Naive B cell (primary cell): ENCODE results near the gene COMTD1. TPM values are rescaled to one million over a fixed set of nuclear protein-coding genes. Genes with fewer than 3 reads are reported as not detected.
A peak's percentile ranks its signal among the peaks of the same experiment; 100 is the strongest.

ENCODE experiments used
- ATAC-seq, 2 donors: fragments of 150-1000 bp; cut with Tn5 transposase; 2 replicates each; pipeline ENCODE4 v1.10.0; 2021; ENCODE audit warnings: low read depth in 2 of 2, mild to moderate bottlenecking in 2 of 2, moderate library complexity in 2 of 2
- DNase-seq: peaks from one replicate; pipeline ENCODE4 v3.0.0; 2022
- H3K27ac Mint-ChIP-seq, 6 donors: one replicate each; pipeline ENCODE4 v1.8.0; 2020 to 2022; ENCODE audit warnings: mild to moderate bottlenecking in 6 of 6, mixed read lengths in 6 of 6, moderate library complexity in 5 of 6, inconsistent platforms in 2 of 6
- H3K27me3 Mint-ChIP-seq, 3 donors: one replicate each; pipeline ENCODE4 v1.8.0; 2021 to 2022; ENCODE audit warnings: mixed read lengths in 3 of 3, mild to moderate bottlenecking in 1 of 3
- H3K36me3 Mint-ChIP-seq, 2 donors: one replicate each; pipeline ENCODE4 v1.8.0; 2020 to 2022; ENCODE audit warnings: mixed read lengths in 2 of 2, inconsistent platforms in 1 of 2, mild to moderate bottlenecking in 1 of 2
- H3K4me1 Mint-ChIP-seq, 3 donors: one replicate each; pipeline ENCODE4 v1.8.0; 2020 to 2022; ENCODE audit warnings: mixed read lengths in 3 of 3, inconsistent platforms in 1 of 3, mild to moderate bottlenecking in 1 of 3, moderate library complexity in 1 of 3
- H3K4me3 Mint-ChIP-seq, 8 donors: one replicate each; pipeline ENCODE4 v1.8.0; 2020 to 2022; ENCODE audit warnings: mild to moderate bottlenecking in 8 of 8, mixed read lengths in 8 of 8, moderate library complexity in 8 of 8, inconsistent platforms in 2 of 8
- H3K9me3 Mint-ChIP-seq, 7 donors: one replicate each; pipeline ENCODE4 v1.8.0; 2020 to 2022; ENCODE audit warnings: mixed read lengths in 7 of 7, mild to moderate bottlenecking in 5 of 7, inconsistent platforms in 2 of 7, moderate library complexity in 1 of 7
- polyA plus RNA-seq, 6 donors: library from polyadenylated mRNA; unstranded; fragments of 300-500 nt; fragmentation: Illumina TruSeq; gene quantifications; one replicate each; pipeline ENCODE4 v1.2.3, GENCODE V29; 2021; ENCODE audit warnings: low read depth in 6 of 6

The COMTD1 gene
- 1 to 10 TPM; 3.1 to 7.0 (median 6.0) TPM for polyA plus RNA-seq

DNA sequence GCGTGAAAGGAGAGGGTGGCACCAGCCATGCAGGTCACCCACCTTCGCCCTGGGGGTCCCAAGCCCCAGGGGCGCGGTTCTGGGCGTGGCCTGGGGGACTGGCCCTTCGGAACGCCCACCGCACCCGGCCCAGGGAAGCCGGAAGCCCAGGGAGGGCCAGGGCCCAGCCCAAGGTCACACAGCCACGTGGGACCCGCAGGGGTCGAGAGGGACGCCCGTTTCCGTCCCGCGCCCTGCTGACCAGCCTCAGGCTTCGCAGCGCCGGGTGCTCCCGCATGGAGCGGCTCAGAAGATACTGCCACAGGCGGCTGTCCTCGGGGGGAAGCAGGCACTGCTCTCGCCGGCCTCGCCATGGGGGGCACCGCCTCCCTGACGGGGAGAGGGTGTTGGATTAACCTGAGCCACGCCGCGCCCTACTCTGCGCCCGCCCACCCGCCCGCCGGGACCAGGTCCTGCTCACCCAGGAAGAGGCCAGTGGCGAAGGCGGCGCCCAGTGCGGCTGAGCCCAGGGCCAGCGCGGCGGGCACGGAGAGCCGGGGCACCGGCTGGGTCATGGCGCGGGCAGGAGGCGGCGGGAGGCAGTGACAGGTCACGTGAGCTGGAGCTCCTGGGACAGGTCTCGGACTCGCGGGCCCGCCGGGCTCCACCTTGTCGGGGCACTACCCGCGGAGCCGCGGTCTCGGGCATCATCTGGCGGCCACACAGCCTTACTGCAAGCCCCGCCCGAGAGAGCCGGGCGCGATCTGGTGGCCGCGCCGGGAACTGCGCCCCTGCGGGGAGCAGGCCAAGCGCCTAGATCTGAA, at the start of gene COMTD1:
TSS of gene COMTD1 (minus strand) at position 583 of the 803 bp plus-strand sequence. CDS start at position 554, 29 bp downstream.
- peak; percentile 90 for DNase-seq
- ATAC-seq: peak; percentile 65 to 66
- Mint-ChIP-seq H3K36me3 (peaks cover 0 to 8% of the 10 kb centered on the region in 2 donors), H3K9me3 (no peaks in the 10 kb centered on the region), H3K4me3 (peak within 1 kb of the TSS; percentile 80 to 92 (median 84)), H3K27me3 (no peaks in the 10 kb centered on the region), H3K27ac (peak within 1 kb of the TSS in 4 of 6 donors; percentile 69 to 85 (median 82)), H3K4me1 (peaks cover 13 to 21% (median 15%) of the 10 kb centered on the region in 3 donors)

DNA sequence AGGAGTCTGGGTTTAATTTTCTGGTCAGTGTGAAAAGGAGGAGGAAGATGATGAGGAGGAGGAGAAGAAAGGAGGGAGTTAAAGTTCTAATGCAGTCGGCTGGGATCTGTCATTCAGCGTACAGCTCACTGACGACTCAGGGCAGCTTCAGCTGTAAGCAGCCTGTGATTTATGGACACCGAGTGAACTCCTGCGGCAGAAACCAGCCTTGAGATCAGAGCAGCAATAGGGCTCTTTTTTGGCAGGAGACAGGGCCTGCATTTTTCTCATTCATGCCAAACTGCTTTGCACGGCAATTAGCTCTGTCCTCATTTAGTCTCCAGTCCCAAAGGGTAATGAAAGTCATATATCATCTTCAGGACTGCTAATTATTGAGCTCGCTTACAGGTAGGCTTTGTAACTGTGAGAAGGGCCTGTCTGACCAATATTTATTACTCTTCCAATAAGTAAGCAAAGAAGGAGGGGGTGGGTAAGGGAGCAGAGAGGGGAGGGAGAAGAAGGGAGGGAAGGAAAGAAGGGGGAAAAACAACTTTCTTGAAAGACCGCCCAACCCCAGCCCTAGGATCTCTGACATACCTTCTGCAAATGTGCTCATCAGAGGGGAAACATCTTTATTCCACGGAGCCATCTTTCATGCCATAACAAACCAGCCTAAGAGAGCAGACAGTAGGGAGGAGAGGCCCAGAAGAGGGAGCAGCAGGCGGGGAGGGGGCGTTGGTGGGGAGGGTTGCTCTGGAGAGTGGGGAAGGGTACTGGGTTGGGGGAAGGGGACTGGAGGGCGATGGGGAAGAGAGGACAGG, 48.1 kb upstream of the COMTD1 start:
- Mint-ChIP-seq H3K27ac (no peak overlapping the region), H3K36me3 (no peaks in the 10 kb centered on the region), H3K4me3 (peak overlapping the region in 1 of 8 donors; percentile 56), H3K27me3 (peaks cover 45 to 76% (median 69%) of the 10 kb centered on the region in 3 donors), H3K4me1 (no peaks in the 10 kb centered on the region), H3K9me3 (peaks cover 0 to 3% (median 0%) of the 10 kb centered on the region in 7 donors)
- DNase-seq (no peak), ATAC-seq (no peak)

GRCh38 chr10:75283078-75283670, 47.4 kb upstream of the COMTD1 start:
- ATAC-seq (no peak), DNase-seq (no peak)
- Mint-ChIP-seq H3K9me3 (peaks cover 0 to 3% (median 0%) of the 10 kb centered on the region in 7 donors), H3K27me3 (peaks cover 45 to 75% (median 62%) of the 10 kb centered on the region in 3 donors), H3K4me3 (peak overlapping the region in 1 of 8 donors; percentile 56), H3K36me3 (no peaks in the 10 kb centered on the region), H3K4me1 (no peaks in the 10 kb centered on the region), H3K27ac (no peak overlapping the region)

- DNase-seq (no peak), ATAC-seq (no peak)
- H3K4me3 Mint-ChIP-seq: no peak overlapping the region
- peaks cover 37 to 63% (median 50%) of the 10 kb centered on the region in 3 donors for H3K27me3 Mint-ChIP-seq
- H3K36me3 Mint-ChIP-seq: no peaks in the 10 kb centered on the region
- H3K4me1 Mint-ChIP-seq: no peaks in the 10 kb centered on the region
- H3K27ac Mint-ChIP-seq: no peak overlapping the region
- peaks cover 0 to 3% (median 0%) of the 10 kb centered on the region in 7 donors for H3K9me3 Mint-ChIP-seq
These were observed 46.2 kb upstream of the COMTD1 start for GRCh38 chr10:75281974-75282373.

DNA sequence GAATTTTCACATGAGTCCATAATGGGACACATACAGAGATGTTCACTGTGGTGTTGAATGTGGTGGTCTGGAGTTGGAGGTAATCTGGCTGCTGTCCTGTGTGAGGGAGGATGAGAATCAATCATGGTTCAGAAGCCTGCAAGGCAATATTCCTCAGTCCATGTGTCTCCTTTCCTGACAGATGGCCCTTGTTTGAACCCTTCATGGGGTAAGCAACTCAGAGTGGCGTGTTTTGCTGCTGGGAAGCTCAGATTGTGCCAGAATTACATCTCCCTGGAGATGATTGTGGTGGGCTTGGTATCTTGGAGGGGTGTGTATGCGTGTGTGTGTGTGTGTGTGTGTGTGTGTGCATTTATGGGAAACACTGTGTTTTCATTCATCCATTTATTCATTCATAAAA, 44.5 kb upstream of the COMTD1 start:
- H3K4me3 Mint-ChIP-seq: no peak overlapping the region
- peaks cover 29 to 60% (median 48%) of the 10 kb centered on the region in 3 donors for H3K27me3 Mint-ChIP-seq
- ATAC-seq (no peak), DNase-seq (no peak)
- no peak overlapping the region for H3K27ac Mint-ChIP-seq
- H3K36me3 Mint-ChIP-seq: no peaks in the 10 kb centered on the region
- H3K9me3 Mint-ChIP-seq: peaks cover 0 to 3% (median 0%) of the 10 kb centered on the region in 7 donors
- peaks cover 0 to 9% (median 0%) of the 10 kb centered on the region in 3 donors for H3K4me1 Mint-ChIP-seq

DNA sequence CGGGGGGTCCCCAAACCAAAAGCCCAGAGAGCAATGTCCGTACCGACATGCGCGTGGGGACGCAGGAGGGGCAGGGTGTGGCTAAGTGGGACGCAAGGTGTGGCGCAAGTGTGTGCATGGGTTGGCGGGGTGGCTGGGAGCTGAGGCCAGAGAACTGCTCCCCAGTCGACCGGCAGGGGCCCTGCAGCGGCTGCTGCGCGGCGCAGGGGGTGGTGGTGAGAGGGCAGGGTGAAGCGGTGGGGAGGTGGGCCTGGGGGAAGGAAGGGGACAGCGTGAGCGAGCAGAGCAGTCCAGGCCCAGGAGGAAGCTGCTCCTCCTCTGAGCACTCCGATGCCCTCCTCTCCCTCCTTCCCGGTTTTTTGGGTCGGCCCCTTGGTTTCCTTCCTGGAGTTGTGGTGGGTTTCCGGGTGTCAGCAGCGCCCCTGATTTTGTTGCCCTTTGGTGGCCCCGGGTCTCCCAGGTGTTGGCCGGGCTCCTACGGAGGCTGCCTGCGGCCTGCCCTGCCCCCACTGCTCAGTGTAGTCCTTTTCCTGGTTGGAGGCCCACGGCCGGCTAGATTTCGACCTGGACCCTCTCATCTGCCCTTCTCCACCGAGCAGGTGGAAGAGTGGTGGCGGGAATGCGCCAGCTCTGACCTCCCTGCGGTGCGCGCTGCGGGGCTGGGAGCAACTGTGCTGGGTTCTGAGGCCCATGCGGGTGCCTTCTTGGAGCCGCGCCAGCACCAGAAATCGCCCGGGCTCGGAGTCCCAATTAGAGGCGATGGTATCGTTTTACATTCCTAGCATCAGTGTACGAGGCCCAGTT, 40.5 kb upstream of the COMTD1 start:
- ATAC-seq (no peak), DNase-seq (no peak)
- H3K4me3 Mint-ChIP-seq: no peak overlapping the region
- H3K27me3 Mint-ChIP-seq: peaks cover 21 to 46% (median 29%) of the 10 kb centered on the region in 3 donors
- peak overlapping the region in 1 of 6 donors; percentile 56 for H3K27ac Mint-ChIP-seq
- H3K36me3 Mint-ChIP-seq: no peaks in the 10 kb centered on the region
- no peaks in the 10 kb centered on the region for H3K9me3 Mint-ChIP-seq
- H3K4me1 Mint-ChIP-seq: peaks cover 0 to 10% (median 0%) of the 10 kb centered on the region in 3 donors

- Mint-ChIP-seq H3K27ac (no peak overlapping the region), H3K4me3 (no peak overlapping the region)
These were observed 37.1 kb upstream of the COMTD1 start for GRCh38 chr10:75272896-75273295.

DNA sequence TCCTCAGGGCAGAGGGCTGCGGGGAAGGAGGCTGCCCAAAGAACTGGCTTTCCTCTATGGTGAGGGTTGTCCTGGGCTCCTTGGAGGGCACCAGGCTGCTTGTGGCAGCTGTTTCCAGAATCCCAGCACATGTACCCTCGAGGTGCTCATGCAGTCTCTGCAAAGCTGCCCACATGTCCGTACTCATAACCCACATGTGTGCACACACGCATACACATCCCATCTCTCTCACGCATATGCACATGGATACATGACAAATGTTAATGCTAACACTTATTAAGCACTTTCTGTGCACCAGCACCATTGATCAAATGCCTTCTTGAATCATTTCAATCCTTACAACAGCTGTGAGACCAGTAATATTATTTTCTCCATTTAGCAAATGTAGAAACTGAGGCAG, 36.3 kb upstream of the COMTD1 start:
- Mint-ChIP-seq H3K27me3 (peaks cover 6 to 18% (median 11%) of the 10 kb centered on the region in 3 donors), H3K4me3 (no peak overlapping the region), H3K27ac (no peak overlapping the region), H3K36me3 (no peaks in the 10 kb centered on the region), H3K4me1 (peaks cover 0 to 10% (median 0%) of the 10 kb centered on the region in 3 donors), H3K9me3 (no peaks in the 10 kb centered on the region)
- DNase-seq: no peak
- no peak for ATAC-seq

More at GRCh38 chr10:75272896-75273295, 37.1 kb upstream of the COMTD1 start:
- no peak for ATAC-seq
- no peaks in the 10 kb centered on the region for H3K9me3 Mint-ChIP-seq
- peaks cover 6 to 18% (median 11%) of the 10 kb centered on the region in 3 donors for H3K27me3 Mint-ChIP-seq
- H3K36me3 Mint-ChIP-seq: no peaks in the 10 kb centered on the region
- no peak for DNase-seq
- H3K4me1 Mint-ChIP-seq: peaks cover 0 to 10% (median 0%) of the 10 kb centered on the region in 3 donors

DNA sequence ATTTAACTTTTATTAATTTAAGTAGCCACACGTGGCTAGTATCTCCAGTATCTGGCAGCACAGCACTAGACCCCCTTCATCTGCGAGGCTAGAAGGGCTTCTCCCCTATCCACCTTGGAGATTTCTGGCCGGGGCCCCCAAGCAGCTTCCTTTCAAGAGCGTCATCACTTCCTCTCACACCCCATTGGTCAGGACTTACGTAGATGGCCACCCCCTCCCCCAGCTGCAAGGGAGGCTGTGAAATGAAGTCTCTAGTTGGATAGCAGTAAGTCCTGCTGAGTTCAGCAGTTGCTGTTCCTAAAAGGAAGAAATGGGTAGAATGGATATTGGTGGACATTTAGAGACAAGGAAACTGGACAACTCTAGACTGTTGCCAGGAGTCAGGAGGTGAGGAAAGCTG, 33.8 kb upstream of the COMTD1 start:
- Mint-ChIP-seq H3K4me3 (no peak overlapping the region), H3K27ac (peak overlapping the region in 1 of 6 donors; percentile 20)
- no peak for ATAC-seq

GRCh38 chr10:75266945-75267344, 31.2 kb upstream of the COMTD1 start:
- no peaks in the 10 kb centered on the region for H3K36me3 Mint-ChIP-seq
- no peak overlapping the region for H3K4me3 Mint-ChIP-seq
- ATAC-seq (no peak), DNase-seq (no peak)
- H3K27ac Mint-ChIP-seq: no peak overlapping the region
- peaks cover 0 to 6% (median 5%) of the 10 kb centered on the region in 3 donors for H3K27me3 Mint-ChIP-seq
- H3K9me3 Mint-ChIP-seq: no peaks in the 10 kb centered on the region
- no peaks in the 10 kb centered on the region for H3K4me1 Mint-ChIP-seq

More for the DNA sequence above, 33.8 kb upstream of the COMTD1 start:
- Mint-ChIP-seq H3K9me3 (no peaks in the 10 kb centered on the region), H3K36me3 (no peaks in the 10 kb centered on the region), H3K27me3 (peaks cover 4 to 10% (median 7%) of the 10 kb centered on the region in 3 donors), H3K4me1 (no peaks in the 10 kb centered on the region)
- no peak for DNase-seq

- Mint-ChIP-seq H3K4me3 (no peak overlapping the region), H3K27ac (no peak overlapping the region), H3K4me1 (no peaks in the 10 kb centered on the region), H3K36me3 (no peaks in the 10 kb centered on the region), H3K9me3 (peaks cover 0 to 3% (median 0%) of the 10 kb centered on the region in 7 donors), H3K27me3 (peaks cover 0 to 6% (median 5%) of the 10 kb centered on the region in 3 donors)
- no peak for ATAC-seq
- no peak for DNase-seq
These were observed 30.1 kb upstream of the COMTD1 start for GRCh38 chr10:75265856-75266255.

DNA sequence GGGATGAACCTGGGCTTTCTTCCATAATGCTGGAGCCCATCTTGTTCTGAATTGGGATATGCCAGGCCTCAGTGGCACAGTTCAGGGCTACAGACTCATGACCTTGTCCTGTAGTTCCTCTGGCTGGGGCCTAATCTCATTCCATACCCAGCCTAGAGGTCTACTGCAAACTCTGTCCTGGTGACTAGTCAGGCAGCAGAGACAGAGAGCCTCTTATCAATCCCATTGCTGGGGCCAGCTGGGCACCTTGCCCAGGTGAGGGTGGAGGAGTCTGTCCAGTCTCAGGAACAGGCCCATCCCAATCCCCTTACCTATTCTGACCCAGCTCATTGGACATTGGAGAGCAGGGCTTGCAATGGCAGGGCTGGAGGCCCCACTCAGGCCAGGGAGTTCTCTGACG, 28.0 kb upstream of the COMTD1 start:
- H3K36me3 Mint-ChIP-seq: no peaks in the 10 kb centered on the region
- peaks cover 0 to 8% (median 3%) of the 10 kb centered on the region in 7 donors for H3K9me3 Mint-ChIP-seq
- no peak overlapping the region for H3K27ac Mint-ChIP-seq
- no peaks in the 10 kb centered on the region for H3K4me1 Mint-ChIP-seq
- H3K27me3 Mint-ChIP-seq: peaks cover 0 to 6% (median 5%) of the 10 kb centered on the region in 3 donors
- ATAC-seq (no peak), DNase-seq (no peak)
- no peak overlapping the region for H3K4me3 Mint-ChIP-seq
